Right lobe of liver (tissue), 4 donors: ENCODE results near the gene GCG.

ENCODE experiments used
- POLR2A ChIP-seq: fragments of 450-650 bp; IDR thresholded peaks from one replicate; pipeline ENCODE4 v1.6.1; 2017; ENCODE audit warnings: antibody characterized with exemption, mild to moderate bottlenecking
- TF ChIP-seq, protein P1 (sequence below), 4 donors: fragments of 200-600 bp in 3 of 4; fragments of 450-650 bp in 1 of 4; IDR thresholded peaks; one replicate each; pipeline versions ENCODE4 v1.5.1 to v1.8.0; 2016 to 2022; ENCODE audit warnings: antibody characterized with exemption in 4 of 4, mild to moderate bottlenecking in 2 of 4
- donor health status: DM: no; HTN: no; CAD: no.
- donor health status: DM: no; HTN: no; CAD: no.
- donor health status: DM: no; HTN: yes; CAD: no.

DNA sequence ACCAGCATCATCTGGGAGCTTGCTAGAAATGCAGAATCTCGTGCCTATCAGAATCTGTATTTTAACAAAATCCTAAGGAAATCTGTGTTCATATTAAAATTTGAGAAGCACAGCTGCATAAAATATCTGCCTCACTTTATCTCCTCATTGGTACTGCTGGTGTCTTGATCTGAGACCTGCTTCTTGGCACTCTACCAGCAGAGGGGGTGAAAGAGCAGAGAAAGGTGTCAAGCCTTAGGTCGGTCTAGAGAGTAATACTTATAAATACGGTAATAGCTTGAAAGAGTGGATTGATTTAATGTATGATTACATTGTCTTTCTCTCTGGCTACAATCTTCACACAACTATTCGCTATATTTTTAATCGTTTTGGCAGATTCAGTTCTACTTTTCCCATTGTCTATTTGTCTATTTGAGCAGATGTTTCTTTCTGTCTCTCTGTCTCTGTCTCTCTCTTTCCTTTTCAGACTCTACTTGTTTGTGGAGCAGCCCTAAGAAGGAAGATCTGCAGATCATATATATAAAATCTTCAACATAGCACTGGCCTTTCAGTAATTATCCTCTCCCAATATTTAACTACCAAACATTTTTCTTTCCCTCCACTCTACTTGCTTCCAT lies 1.7 kb upstream of the GCG start:
- TF ChIP-seq, protein P1, sequence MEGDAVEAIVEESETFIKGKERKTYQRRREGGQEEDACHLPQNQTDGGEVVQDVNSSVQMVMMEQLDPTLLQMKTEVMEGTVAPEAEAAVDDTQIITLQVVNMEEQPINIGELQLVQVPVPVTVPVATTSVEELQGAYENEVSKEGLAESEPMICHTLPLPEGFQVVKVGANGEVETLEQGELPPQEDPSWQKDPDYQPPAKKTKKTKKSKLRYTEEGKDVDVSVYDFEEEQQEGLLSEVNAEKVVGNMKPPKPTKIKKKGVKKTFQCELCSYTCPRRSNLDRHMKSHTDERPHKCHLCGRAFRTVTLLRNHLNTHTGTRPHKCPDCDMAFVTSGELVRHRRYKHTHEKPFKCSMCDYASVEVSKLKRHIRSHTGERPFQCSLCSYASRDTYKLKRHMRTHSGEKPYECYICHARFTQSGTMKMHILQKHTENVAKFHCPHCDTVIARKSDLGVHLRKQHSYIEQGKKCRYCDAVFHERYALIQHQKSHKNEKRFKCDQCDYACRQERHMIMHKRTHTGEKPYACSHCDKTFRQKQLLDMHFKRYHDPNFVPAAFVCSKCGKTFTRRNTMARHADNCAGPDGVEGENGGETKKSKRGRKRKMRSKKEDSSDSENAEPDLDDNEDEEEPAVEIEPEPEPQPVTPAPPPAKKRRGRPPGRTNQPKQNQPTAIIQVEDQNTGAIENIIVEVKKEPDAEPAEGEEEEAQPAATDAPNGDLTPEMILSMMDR (IDR thresholded peaks at IDR 0.05) = peak; percentile 37 to 62 (median 42)
- TF ChIP-seq POLR2A = no peak
